GM21367 (cell line): ENCODE results near the gene FBXW12.

Source experiments
- ATAC-seq: cut with Tn5 transposase; IDR thresholded peaks from one replicate; pipeline ENCODE4 v1.9.1; 2021; ENCODE audit not compliant: unreplicated experiment

The FBXW12 gene

GRCh38 chr3:48420561-48420960 is 48.5 kb downstream of the FBXW12 start:
- no peak for ATAC-seq

DNA sequence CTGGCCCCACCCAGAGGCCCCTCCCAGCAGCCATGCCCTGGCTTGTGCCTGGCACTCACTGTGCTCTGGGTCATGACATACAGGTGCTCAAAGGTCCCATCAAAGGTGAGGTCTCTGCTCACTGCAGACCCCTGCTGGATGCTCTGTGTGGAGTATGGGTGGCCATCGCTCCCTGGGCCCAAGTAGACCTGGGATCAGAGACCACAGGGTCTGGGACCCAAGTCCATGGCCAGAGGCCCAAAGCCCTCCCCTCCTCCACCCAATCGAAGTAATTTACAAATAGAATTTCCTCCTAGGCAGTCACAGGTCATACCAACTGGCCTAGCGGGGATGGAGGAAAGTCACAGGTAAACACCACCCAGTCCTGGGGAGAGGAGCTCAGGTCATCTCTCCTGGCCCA is 50.3 kb downstream of the FBXW12 start:
- no peak for ATAC-seq

DNA sequence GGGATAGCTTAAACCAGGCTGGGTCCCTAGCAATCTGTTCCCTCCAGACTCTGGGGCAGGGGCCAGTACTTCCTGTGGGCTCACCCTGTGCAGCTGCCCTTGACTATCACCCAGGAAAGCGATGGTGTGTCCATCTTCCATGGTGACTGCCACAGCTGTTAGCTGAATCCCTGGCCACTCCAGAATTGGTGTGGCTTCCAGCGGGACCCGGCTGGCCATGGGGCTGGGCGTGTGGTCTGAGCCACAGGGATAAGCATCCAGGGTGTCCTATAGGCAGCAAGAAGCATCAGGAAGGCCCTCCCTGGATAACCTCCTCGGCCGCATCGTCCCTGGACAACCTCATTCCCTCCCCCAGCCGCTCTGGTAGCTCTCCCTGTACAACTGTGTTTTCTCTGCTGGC is 50.7 kb downstream of the FBXW12 start:
- no peak for ATAC-seq

GRCh38 chr3:48423241-48423882 is 51.3 kb downstream of the FBXW12 start:
- ATAC-seq = no peak

DNA sequence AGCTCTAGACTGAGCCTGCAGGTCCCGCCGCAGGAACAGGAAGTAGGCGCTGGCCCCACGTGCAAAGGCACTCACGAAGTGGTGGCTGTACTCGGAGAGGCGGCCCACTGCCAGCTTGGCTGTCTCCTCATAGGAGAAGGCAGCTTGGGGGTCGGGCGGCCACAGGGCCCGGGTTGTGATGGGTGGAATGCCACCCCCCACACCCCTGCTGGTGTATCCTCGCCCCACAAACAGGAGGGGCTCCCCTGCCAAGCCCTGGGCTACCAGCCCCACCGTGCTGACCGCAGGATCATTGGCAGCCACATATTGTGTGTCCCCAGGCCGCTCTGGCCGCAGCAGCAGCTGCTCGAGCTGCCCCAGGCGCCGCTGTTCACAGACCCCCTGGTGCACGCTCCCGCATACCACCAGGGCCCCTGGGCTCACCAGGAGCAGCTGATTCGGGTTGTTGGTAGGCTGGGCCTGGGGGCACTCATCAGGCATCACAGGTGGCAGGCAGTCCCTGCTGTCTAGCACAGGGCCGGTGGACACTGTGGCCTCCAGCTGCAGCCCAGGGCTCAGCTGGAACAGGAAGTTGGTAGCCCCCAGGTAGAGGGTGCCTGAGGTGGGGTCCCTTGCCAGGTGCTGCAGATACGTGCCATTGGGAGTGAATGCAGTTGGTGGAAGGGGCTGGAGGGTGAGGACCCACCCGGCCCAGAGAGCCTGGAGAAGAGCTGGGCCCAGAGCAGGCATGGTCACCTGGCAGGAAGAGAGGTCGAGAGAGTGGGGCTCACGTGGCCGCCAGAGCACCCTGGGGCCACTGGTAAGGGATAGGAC is 52.1 kb downstream of the FBXW12 start:
- no peak for ATAC-seq

- no peak for ATAC-seq
These were observed 53.3 kb downstream of the FBXW12 start for GRCh38 chr3:48425281-48425812.

- no peak for ATAC-seq
These were observed 54.4 kb downstream of the FBXW12 start for GRCh38 chr3:48426401-48426909.

- ATAC-seq = no peak
These were observed 55.1 kb downstream of the FBXW12 start for GRCh38 chr3:48426944-48427629.

- ATAC-seq = no peak
These were observed 55.6 kb downstream of the FBXW12 start for GRCh38 chr3:48427630-48427962.

- ATAC-seq = no peak
These were observed 56.1 kb downstream of the FBXW12 start for GRCh38 chr3:48428088-48428571.

DNA sequence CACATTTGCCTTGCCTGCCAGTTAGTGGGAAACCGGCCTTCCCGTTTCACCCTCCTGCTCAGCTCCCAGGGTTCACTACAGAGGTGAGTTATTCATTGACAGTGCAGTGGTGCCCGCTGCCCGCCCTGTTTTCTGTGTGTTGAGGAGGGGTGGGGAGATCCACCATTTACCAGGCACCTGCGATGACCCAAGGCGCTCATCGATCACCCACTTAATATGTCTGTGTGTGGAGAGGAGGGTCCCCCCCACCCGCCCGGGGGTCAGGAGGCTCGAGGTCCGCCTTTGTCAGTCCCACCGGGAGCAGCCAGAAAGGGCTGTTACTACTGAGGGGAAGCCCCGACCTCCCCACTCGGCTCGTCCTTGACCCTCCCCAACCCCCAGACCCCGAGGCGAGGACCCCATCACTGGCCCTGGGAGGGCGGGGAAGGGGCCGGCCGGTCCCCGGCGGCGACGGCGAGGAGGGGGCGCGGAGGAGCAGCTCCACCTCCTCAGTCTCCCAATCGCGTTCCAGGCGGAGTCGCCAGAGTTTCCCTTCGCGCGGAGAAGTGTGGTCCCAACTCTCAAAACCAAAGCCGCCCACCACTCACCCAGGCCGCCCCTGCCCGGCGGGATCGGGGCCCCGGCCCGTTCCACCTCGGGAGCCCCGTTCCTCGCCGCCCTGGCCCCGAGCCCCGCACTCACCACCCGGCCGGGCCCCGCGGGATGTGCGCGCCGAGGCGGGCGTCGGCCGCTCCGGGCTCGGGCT is 56.7 kb downstream of the FBXW12 start:
- ATAC-seq = no peak

- no peak for ATAC-seq
These were observed 57.4 kb downstream of the FBXW12 start for GRCh38 chr3:48429317-48429959.

DNA sequence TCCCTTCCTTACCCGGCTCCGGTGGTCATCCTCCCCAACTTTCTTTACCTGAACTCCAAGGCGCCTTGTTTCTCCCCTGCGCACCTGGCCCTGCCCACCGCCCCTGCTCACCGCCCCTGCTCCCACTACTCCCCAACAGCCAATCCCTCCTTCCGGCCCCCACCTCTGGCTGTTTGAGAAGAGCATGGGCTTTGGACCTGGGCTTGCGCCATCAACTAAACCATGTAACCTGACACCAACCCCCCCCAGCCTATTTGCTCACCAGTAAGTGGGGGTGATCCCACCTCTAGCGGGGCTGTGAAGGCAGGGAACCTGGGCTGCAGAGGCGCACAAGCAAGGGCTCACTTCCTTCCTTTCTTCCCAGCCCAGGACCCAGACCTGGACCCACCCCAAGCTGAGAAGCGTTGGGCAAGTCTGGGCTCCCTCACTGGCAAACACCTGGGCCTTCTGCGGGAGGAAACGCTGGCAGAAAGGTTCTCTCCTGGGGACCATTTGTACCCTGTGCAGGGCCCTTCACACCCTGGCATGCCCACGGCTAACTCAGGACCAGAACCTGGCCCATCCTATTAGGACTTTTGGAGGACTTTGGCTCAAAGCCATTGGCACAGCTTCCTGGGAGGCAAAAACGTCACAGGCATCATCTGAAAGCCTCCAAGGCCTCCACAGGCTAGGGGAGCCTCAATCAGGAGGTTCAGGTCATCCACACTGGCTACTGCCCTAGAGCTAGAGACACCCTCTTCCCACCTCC is 58.1 kb downstream of the FBXW12 start, which contains the start of gene PLXNB1:
Gene PLXNB1, minus strand, starts transcription at position 127 of the 748 bp plus-strand sequence. CDS start 5,475 bp downstream, outside the sequence.
- ATAC-seq = no peak

- no peak for ATAC-seq
These were observed 58.7 kb downstream of the FBXW12 start for GRCh38 chr3:48430708-48431101.

GRCh38 chr3:48431224-48432029 is 59.4 kb downstream of the FBXW12 start:
- ATAC-seq = no peak

DNA sequence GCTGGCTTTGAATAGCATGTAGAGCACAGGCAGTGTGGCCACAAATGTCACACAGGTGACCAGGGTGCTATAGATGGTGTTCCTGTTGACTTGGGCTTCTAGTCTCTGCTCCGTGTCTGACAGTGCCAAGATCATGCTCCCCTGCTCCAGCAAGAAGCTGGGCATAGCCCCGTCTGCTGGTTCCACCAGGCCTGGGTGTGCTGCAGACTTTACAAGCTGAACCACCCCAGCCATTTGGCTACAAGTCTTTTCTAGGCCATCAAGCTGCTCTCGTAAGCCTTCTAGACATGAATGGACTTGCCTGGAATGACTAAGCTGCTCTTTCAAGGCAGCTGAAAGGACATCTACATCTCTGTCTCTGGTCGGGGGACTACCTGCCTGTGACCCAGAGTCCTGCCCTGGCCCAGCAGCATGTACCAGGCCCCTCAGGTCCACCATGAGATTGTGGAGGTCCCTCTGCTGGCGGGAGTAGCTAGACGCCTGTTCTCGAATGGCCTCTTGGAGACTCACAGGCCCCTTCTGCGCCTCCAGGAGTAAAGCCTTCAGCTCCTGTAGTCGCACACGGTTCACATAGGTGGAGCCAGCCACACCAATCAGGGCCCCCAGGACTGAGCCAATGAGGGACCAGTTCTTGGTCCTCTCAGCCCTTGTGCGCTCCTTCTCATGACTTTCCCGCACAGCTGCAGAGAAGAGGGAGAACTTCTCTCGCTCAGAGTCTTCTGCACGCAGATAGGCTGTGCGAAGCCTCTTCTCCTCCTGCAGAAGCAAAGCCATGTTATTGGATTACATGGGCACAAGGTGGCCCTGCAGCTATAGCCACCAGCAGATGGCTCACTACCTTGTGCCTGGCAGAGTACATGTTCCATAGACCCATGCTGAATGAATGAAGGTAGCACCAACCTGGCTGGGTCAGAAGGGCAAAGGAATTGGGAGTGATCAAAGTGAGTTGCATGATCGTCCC is 60.7 kb downstream of the FBXW12 start:
- no peak for ATAC-seq

DNA sequence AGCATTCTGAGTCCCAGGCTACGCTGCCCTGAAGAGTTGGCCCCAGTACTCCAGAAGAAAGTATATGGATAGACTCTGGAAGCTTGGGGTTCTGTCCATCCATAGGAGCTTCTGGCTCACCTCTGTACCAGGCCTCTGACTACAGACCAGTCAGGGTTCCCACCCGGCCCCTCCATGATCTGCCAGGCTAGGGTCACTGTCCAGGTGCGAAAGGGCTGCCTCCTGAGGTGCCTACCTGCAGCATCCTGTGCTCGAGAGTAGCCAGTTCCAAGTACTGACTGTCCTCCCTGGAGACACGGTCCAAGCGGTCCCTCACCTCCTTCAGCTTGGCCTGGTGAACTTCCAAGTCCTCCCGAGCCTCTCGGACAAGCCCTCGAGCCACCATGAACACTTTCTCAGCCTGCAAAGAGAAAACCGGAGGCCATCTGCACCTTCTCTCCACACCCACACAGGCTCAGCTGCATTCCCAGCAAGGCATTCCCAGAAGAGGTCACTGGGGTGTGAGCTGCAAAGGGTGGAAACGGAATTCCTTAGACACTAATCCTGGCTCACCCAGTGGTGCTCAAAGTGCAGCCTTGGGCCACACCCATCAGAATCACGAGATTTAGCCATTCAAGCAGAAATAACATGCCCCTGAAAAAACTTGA is 61.6 kb downstream of the FBXW12 start:
- ATAC-seq = no peak
